ENCODE data around the gene EPN2.

GRCh38 chr17:19299866-19300265 lies 62.7 kb downstream of the EPN2 start:
- no peak for TF ChIP-seq CTCF (conservative IDR thresholded peaks at IDR 0.05 in 1 of 2, IDR thresholded peaks at IDR 0.05 in 1 of 2; ENCODE audit: extremely low read depth in 1 of 2, insufficient read depth in 1 of 2, low read depth in 1 of 2, low read length in 2 of 2)
- no peak for TF ChIP-seq EZH2 (IDR thresholded peaks at IDR 0.05; ENCODE audit: borderline replicate concordance, low read length)

All from mammary epithelial cell (primary cell).